Adrenal gland (tissue), 5 donors: Measurements from ENCODE around the gene IFITM5.

ENCODE experiments used
- CTCF ChIP-seq, 6 experiments: fragments of 450-650 bp in 4 of 6; fragments of 200-600 bp in 2 of 6; sonication (generic) in 1 of 6; IDR thresholded peaks; 1 replicate in 5 of 6; 2 replicates in 1 of 6; pipeline versions ENCODE4 v1.5.1 to v1.8.0; 2016 to 2021; ENCODE audit warnings: antibody characterized with exemption in 6 of 6, mild to moderate bottlenecking in 2 of 6, moderate library complexity in 1 of 6
- POLR2A ChIP-seq, 2 donors: fragments of 450-650 bp; IDR thresholded peaks; one replicate each; pipeline ENCODE4 v1.6.1; 2017; ENCODE audit warnings: antibody characterized with exemption in 2 of 2, mild to moderate bottlenecking in 2 of 2, moderate library complexity in 1 of 2
- donor health status: DM: no; HTN: no; CAD: no.

DNA sequence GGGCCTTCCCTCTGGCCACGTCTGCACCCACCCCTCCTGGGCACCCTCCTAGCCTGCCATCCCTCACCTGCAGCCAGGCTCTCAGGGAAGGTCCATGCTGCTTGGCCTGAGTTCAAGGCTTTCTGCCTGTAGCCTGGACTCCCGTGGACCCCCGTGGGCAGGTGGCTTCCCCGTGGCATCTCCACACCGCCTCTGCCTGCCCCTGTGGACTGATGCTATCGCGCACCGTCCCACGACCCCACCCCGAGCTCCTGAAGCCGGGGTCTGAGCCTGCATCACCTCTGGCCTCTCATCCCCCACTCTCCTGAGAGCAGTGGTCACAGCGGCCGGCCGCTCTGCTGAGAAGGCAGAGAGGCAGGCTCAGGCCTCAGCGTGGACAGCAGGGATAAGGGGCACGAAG is 4.5 kb downstream of the IFITM5 start:
- TF ChIP-seq CTCF (IDR thresholded peaks at IDR 0.05) (no peak), POLR2A (IDR thresholded peaks at IDR 0.05) (no peak)
